ENCODE data around the gene VWA3A. TPM values are rescaled to one million over a fixed set of nuclear protein-coding genes. Genes with fewer than 3 reads are reported as not detected.
A peak's percentile ranks its signal among the peaks of the same experiment; 100 is the strongest.

Gene VWA3A
- polyA plus RNA-seq, 4 donors = 0.96 to 6.0 (median 2.3) TPM

DNA sequence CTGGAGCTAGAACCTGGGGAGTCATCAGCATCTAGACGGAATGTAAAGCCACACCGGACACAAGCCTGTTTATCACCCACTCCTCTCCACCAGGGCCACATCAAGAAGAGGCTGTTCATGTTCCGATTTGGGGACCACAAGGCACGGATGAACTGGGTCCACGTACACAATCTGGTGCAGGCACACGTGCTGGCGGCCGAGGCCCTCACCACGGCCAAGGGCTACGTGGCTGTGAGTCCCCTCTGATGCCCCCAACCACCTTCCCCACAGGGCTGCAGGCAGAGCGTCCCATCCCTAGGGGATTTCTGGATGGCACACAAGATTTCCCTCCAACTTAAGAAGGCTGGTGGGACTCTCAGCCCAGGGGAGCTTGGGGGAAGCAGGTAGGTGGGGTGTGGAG is 89.1 kb downstream of the VWA3A start:
- no peak for DNase-seq (ENCODE audit: low read depth in 4 of 4, low spot score in 2 of 4)

DNA sequence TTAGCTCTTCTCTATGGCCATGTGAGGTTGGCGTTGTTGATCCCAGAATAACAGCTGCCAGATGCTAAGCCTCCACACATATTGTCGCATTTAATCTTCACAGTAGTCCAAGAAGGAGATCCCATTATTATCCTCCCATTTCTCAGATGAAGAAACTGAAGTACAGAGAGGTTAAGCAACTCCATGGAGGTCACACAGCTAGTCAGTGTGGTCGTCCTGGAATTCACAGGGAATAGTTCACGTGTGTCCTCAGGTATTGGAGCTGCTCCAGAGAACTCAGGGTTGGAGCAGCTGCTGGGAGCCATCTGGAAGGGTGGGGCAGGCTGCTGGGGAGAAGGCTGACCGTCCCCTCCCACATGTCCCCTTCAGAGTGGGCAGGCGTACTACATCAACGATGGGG is 89.5 kb downstream of the VWA3A start:
- DNase-seq (ENCODE audit: low read depth in 4 of 4, low spot score in 2 of 4) = no peak

DNA sequence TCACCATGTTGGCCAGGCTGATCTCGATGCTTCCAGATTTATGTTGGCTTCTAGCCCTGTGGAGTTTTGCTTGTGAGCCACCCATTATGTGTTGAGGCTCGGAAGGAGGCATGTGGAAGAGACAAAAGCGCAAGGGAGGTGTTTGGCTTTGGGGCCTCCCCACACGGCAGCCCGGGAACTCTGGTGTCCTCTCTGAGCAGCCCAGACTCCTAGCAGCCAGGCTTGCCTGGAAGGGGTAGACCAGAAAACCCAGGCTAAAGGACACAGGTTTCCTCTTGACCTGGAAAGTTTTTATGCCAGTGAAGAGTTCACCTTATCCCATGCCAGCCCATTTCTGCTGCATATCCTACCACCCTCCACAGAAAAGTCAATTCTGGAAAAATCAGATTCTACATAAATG is 91.0 kb downstream of the VWA3A start:
- no peak for DNase-seq (ENCODE audit: low read depth in 4 of 4, low spot score in 2 of 4)

DNA sequence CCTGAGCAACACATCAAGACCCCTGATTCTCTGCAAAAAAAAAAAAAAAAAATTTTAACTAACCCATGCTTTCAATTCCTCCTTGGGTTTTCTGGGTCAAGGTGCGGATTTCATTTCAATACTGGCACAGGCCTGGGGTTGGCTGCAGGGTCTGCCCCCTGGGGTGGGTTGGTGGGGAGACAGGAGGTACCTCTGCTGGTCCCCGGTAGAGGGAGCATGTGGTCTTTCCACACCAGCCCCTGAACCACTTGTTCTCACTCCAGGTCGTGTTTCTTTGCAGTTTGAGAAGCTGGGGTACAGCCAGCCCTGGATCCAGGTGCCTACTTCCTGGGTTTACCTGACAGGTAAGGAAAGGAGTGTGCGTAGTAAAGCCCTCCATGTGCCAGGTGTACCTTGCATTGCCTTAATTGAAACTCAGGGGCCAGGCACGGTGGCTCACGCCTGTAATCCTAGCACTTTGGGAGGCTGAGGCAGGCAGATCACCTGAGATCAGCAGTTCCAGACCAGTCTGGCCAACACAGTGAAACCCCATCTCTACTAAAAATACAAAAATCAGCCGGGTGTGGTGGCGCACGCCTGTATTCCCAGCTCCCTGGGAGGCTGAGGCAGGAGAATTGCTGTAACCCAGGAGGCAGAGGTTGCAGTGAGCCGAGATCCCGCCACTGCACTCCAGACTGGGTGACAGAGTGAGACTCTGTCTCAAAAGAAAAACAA is 91.7 kb downstream of the VWA3A start:
- DNase-seq (ENCODE audit: low read depth in 4 of 4, low spot score in 2 of 4) = no peak

DNA sequence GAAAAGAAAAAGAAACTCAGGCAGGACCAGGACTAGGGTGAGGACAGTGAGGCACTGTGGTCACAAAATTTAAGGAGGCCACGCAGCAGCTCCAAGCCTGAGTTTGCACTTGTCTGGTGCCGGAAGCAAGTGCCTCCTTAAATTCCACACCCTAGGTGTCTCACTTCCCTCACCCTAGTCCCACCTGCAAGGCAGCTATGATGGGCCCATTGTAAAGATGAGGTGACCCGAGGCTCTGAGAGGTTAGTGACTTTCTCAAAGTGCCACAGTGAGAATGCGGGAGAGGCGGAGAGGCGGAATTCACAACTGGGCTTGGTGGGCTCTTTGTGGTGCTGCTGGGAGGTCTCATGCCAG is 92.3 kb downstream of the VWA3A start:
- no peak for DNase-seq (ENCODE audit: low read depth in 4 of 4, low spot score in 2 of 4)

DNA sequence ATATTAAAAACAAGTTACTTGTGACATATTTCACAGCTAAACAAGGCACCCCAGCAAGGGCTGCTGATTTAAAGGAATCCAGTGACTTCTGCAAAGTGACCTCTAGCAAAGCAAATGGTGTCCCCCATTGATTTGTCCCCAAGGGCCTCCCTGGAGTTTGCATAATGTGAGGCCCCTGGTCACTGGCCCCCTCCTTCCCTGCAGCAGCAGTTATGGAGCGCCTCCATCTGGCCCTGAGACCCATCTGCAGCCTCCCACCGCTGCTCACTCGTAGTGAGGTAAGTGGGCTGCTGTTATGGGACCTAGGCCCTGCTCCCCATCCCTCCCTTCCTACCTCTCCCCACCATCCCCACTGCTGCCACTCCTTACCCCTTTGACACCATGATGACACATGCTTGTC is 94.2 kb downstream of the VWA3A start:
- DNase-seq (ENCODE audit: low read depth in 4 of 4, low spot score in 2 of 4) = no peak

DNA sequence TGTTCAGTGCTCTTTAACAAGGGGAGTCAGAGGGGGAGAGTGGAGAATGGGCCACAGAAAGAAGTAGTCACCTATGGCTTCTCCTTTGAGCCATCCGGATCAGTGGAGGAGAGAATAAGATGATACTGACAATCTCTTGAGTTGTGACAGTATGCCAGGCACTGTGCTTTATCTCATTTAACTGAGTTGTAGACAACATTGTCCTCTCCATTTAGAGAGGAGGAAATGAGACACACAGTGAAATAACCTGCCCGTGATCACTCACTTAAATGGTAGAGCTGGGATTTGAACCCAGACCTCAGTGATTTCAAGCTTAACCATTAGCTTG is 95.9 kb downstream of the VWA3A start:
- no peak for DNase-seq (ENCODE audit: low read depth in 4 of 4, low spot score in 2 of 4)

DNA sequence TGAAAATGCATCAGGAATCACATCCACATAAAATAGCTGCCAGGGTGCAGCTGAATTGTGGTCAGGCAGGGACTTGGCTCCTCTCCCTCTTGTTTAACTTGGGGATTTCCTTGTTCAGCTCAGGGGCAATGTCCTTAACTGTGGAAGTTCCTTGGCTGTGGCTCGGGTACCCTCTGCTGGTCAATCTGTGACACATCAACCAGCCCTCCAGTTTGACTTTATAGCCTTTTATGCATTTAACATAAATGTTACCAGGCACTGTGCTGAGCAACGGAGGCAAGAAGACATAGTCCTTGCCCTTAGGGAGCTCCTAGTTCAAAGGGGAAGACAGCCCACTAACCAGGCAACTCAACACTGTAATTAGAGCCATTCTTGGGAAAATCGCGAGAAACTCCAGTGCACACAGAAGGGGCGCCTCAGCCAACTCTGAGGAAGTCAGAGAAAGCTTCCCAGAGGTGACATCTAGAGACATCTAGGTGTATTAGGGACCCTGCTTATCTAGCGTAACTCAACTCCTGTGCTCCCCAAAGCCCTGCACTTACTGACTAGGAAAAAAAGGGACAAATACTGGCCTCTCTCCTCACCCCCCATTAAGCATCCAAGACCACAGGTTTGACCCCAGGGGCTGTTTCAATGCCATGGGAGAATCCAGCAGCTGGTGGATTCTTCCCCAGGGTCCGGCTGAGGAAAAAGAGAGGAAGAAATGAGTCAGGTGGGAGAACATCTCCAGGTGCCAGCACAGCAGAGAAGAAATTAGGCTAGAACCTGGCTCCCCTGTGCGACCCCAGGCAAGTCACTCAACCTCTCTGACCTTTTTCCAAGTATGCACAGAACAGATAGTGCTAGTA is 96.5 kb downstream of the VWA3A start:
- peak in 1 of 4 donors; percentile 58 for DNase-seq (ENCODE audit: low read depth in 4 of 4, low spot score in 2 of 4)

DNA sequence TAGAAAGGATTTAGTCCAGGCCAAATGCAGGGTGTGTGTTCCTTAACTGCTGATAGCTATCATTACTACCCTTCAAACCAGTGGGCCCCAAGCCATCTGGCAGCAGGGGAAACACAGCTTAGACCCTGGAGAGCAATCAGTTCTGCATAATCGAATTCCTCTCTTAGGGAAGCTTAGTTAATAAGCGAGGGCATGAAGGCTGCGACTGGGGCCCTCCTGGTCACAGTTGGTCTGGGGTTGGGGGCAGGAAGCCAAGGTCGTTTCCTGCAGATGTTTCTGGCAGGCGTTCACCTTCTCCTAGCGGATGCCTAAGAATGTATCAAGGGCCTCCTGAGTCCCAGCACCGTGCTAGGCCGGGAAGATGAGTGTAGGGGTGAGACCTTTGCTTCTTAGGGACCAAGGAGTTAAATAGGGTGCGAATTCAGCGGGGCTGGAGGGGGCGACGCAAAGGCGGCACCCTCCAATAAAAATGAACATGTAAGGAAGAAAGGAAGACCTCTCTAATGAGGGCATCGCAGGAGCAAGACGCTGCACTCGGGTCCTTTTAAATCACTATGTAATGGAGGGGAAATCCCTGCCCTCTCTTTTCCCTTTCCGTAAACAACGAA is 97.2 kb downstream of the VWA3A start:
- DNase-seq (ENCODE audit: low read depth in 4 of 4, low spot score in 2 of 4) = no peak

DNA sequence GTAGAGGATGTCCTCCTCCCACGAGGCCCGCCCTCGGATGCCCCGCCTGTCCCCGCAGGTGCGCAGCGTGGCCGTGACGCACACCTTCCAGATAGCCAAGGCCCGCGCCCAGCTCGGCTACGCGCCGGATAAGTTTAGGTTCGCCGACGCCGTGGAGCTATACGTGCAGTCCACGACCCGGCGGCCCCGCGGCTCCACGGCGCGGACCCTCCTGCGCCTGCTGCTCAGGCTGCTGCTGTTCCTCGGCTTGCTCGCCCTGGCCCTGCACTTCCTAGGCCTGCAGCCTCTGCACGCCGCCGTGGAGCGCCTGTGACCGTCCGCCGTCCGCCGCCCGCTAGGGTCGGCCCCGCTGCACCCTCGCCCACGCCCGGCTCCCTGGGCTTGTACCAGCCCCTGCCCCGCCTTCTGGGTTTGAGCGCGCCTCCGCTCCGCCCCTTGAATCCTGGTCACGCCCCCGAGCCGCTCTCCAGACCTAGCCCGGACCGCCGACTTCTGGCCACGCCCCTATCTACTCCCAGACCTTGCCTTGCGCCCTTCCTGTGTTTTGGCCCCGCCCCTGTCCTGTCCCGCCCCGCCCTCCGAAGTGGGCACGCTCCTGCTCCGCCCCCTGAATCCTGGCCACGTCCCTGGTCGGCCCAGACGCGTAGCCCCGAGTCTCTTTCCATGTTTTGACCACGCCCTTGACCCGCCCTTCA is 97.9 kb downstream of the VWA3A start:
- peak in 2 of 4 donors; percentile 97 to 99 for DNase-seq (ENCODE audit: low read depth in 4 of 4, low spot score in 2 of 4)

DNA sequence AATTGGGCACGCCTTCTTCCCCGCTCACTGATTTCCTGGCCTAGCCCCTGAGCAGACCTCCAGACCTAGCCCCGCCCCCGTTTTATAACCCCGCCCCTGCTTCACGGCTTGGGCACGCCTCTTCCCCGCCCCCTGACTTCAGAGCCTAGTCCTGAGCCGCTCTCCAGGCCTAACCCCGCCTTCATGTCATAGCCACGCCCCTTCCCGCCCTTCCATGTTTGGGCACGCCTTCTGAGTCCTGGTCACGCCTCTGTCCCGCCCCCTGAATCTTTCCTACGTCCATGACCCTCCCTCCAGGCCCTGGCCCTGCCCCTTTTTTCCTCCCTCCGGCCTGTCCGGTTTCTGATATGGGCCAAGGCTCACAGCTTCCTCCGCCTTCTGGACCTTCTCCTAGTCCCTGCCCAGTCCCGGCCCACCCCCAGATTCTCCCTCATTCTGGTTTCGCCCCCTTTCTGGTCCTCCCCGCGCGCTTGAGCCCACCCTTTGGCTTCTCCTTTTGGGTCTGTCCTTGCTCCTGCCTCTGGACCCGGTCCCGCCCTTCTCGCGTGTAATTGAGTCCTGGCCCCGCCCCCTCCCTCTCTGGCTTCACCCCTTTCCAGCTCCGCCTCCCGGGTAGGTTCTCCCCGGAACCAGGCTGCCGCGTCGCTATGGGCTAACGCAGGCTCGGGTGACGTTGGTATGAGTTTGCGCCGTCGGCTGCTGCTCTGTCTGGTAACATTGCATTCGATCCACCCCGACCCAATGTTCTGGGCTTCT is 98.6 kb downstream of the VWA3A start:
- peak; percentile 98 to 100 (median 100) for DNase-seq (ENCODE audit: low read depth in 4 of 4, low spot score in 2 of 4)

DNA sequence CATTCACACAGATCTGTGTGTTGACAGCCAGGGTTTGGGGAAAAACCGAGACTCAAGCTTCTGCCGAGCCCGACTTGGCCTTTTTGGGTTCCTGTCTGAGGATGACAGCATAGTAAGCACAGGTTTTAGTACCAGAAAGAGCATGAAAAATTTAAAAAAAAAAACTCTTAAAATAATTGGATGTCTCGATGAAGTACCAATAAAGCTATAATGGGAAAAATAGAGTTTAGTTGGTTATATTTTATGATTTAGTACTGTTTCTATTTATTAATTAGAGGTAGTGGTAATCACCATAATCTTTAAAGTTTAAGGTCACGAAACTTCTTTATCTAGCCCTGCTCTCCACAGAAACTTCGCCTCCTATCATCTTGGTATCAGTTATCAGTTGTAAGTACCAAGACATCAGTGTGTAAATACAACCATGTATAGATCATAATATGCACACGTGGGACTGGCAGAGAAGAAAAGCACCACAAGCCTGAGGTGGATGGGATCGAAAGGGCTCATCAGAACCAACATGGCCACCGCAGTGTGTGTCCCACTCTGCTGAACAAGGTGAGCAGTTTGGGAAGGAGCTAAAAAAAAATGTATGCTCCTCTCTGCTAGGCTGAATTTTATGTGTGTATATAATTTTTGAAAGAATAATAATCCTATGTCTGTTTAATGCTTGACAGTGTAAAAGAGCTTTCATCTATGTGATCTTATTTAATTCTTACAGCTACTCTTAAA is 99.4 kb downstream of the VWA3A start:
- no peak for DNase-seq (ENCODE audit: low read depth in 4 of 4, low spot score in 2 of 4)

DNA sequence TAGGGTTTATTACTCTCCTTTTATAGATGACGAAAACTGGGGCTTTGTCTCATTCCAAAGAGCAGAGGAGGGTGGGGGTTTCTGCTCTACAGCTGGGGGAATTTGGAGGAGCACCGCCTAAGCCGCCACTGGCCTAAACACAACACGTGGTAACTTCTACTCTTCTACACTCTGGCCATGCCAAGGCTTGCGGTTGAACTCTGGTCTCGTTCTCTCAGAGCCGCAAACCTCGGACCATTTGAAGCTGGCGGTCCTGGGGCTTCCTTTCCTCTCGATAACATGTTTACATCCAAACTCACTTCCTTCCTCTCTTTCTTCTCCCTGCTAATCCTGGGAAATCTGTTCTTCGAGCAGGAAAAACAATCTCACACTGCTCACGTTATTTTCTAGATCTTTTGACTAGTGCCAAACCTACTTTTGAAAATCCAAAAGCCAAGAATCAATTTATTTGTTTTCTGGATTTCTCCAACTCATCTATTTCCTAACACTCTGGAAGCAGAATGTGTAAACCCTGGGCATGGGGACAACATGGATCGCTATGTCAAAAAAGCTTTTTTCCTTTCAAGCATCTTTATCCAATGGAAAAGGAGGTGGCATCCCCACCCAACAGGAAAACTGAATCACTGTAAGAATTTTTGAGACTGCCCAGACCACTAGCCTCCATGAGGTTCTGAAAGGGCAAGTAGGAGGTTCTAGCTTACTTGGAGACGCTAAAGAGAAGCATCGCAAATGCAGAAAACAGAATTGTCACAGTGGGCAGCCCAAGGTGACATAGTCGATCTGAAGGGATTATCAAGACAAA is 100.1 kb downstream of the VWA3A start:
- peak in 1 of 4 donors; percentile 40 for DNase-seq (ENCODE audit: low read depth in 4 of 4, low spot score in 2 of 4)

DNA sequence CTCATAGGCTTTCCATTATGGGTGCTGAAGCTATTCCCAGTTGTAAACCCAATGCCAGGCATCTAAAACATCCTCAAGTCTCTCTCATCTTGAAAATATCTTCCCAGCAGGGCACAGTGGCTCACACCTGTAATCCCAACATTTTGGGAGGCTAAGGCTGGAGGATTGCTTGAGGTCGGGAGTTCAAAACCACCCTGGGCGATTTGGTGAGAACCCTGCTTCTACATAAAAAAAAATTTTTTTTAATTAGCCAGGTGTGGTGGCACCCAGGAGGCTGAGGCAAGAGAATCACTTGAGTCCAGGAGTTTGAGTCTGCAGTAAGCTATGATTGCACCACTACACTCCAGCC is 100.7 kb downstream of the VWA3A start:
- no peak for DNase-seq (ENCODE audit: low read depth in 4 of 4, low spot score in 2 of 4)

DNA sequence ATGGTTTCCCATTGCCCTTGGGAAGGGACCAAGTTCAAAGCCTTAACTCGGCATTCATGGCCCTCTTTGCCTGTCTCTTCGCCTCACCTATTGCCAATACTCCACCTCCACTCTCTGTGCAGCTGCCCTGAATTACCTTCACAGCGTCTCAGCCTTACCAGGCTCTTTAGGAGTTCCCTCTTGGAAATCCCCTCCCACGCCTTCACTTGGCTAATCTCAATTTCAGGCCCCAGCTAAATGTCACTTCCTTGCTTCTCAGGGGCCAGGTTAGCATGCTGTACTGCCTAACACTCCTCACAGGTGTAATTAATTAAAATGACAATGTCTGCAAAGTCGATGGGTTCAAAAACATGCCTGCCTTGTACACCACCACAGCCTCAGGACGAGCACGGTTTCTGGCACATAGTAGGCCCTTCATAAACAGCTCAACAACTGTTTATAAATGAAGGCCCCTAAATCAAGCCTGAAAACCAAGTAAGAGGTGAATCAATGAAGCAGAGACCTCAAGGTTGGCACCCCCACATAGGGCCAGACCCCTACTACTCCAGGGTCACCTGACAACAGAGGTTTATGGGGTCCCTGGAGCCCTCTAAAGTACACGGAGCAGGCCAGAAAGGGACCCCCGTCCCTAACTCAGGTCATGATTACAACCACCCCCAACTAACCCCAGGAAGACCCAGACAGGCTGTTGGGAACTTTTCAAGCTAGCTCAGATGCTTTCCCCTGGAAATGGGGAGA is 102.5 kb downstream of the VWA3A start:
- no peak for DNase-seq (ENCODE audit: low read depth in 4 of 4, low spot score in 2 of 4)

DNA sequence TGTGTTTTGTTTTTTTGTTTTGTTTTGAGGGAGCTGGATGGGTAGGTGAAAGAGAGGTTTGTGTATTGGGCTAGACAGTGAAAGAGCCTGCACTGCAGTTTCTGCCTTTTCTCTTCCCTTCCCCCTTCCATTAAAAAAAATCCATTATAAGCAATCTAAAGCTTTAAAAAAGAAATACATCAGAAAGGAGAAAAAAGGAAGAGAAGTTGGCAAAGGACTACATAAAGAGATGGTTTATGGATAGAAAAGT is 103.0 kb downstream of the VWA3A start:
- no peak for DNase-seq (ENCODE audit: low read depth in 4 of 4, low spot score in 2 of 4)

DNA sequence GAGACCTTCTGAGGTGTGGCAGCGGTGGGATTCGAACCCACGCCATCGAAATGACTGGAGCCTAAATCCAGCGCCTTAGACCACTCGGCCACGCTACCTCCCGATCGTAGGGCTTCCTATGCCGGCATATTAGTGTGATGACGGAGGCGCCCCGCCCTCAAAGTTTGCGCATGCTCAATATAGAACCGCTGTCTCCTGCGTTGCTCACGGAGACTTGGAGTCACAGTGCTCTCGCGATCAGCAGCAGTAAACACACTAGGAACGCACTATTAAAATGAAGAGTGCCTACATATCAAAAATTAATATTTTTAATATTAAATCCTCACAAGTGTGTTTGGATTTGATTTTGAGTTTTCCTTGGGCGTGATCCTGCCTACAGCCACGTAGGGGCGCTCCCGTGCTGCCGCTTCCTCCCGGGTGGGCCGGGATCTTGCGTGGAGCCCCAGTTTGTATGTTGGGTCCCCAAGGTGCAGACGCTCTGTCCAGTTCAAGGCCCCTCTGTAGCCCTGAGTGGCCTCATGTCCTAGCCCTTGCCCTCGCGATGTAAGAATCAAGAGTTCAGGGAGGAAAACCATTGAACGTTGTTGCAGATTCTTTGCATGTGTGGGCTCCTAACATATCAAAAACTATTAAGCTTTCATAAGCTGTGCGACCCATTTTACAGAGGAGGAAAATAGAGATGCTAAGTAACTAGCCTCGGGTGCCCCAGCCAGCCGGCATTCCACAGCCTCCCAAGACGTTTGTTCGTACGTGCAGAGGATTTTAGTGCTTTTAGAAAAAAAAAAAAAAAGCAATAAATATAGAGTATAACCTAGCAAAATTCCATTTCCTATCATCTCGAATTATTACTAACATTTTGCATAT is 103.6 kb downstream of the VWA3A start:
- peak in 3 of 4 donors; percentile 86 to 93 (median 88) for DNase-seq (ENCODE audit: low read depth in 4 of 4, low spot score in 2 of 4)
